Large intestine (tissue), 3 donors: ENCODE data around the gene CENPS. TPM values are rescaled to one million over a fixed set of nuclear protein-coding genes. Genes with fewer than 3 reads are reported as not detected.
"Not testable (repeated sequence)": the region's sequence is repeated elsewhere in the genome, so short reads cannot be mapped to it uniquely, and the experiment has no call there.

Source experiments
- DNase-seq, 2 donors: peaks; one replicate each; pipeline versions ENCODE4 v3.0.0 to v3.0.0-alpha.2; 2013
- H3K27ac ChIP-seq: one replicate; pipeline ENCODE4 v1.5.1; 2013; ENCODE audit warnings: low read length
- H3K27me3 ChIP-seq: 2 replicates; pipeline ENCODE4 v1.6.1; 2013; ENCODE audit warnings: low read length; ENCODE audit not compliant: control insufficient read depth, insufficient read depth
- H3K36me3 ChIP-seq: 2 replicates; pipeline ENCODE4 v1.6.1; 2013; ENCODE audit warnings: low read length; ENCODE audit not compliant: control insufficient read depth, insufficient read depth
- H3K4me1 ChIP-seq: one replicate; pipeline ENCODE4 v1.6.1; 2013; ENCODE audit warnings: low read length; ENCODE audit not compliant: control insufficient read depth, insufficient read depth
- H3K4me3 ChIP-seq: one replicate; pipeline ENCODE4 v1.5.1; 2013; ENCODE audit warnings: low read length
- H3K9me3 ChIP-seq: one replicate; pipeline ENCODE4 v1.6.1; 2013; ENCODE audit warnings: mild to moderate bottlenecking, low read depth, low read length, moderate library complexity; ENCODE audit not compliant: control insufficient read depth
- WGBS: methylation state at CpG from one replicate; pipeline ENCODE4 v1.1.5; 2013; ENCODE audit warnings: low lambda C conversion rate; ENCODE audit not compliant: insufficient coverage; 5-methylcytosine and 5-hydroxymethylcytosine counted together
- polyA plus RNA-seq: library from polyadenylated mRNA; unstranded; fragments of 120-200 nt; gene quantifications from one replicate; pipeline ENCODE4 v1.2.1, GENCODE V29; 2013

The CENPS gene
- polyA plus RNA-seq, 1 donor: 20.3 TPM

DNA sequence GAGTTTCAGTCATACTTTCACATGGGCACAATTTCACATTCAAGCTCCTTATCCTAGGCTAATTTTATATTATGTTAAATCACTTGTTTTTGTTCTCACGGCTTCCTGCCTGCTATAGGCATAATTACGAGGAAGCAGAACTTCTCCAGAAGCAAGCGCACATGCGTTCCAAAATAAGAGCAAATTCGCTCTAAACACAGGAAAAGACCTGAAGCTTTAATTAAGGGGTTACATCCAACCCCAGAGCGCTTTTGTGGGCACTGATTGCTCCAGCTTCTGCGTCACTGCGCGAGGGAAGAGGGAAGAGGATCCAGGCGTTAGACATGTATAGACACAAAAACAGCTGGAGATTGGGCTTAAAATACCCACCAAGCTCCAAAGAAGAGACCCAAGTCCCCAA, 19.5 kb downstream of the CENPS start, which contains the start of gene CORT:
TSS of gene CORT (plus strand) at position 281 of the 400 bp plus-strand sequence. CDS start 193 bp downstream, outside the sequence.
- Histone ChIP-seq H3K4me3 (no peak within 1 kb of the TSS), H3K36me3 (peaks cover 7% of the 10 kb centered on the region), H3K4me1 (no peaks in the 10 kb centered on the region), H3K27ac (no peak within 1 kb of the TSS), H3K9me3 (peaks cover 6% of the 10 kb centered on the region), H3K27me3 (no peaks in the 10 kb centered on the region)
- WGBS: 80% methylated on average over 1 of the region's 10 CpGs
- no peak for DNase-seq

DNA sequence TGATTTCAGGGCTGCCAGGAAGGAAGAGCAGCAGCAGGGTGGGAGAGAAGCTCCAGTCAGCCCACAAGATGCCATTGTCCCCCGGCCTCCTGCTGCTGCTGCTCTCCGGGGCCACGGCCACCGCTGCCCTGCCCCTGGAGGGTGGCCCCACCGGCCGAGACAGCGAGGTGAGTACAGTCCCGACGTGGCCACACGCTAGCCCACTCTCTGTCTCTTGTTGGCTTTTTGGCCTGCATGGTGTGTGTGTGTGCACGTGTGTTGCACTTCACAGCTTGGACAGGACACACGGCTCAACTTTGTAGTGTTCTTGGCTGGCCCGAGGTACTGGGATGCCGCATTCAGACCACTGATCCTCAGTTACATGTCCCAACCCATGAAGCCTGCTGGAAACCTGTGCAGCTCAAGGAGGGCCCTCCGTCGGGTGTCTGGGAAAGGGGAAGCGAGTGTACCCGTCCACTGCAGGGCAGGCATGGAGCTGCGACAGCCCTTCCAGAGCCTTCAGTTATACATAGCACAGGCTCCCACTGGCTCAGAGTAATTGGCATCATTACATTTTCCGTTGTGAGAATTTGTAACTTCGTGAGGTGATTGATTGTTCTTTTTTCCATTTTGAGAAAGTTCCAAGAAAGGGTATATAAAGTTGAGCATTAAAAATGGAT, 20.1 kb downstream of the CENPS start:
- Histone ChIP-seq H3K4me3 (no peak overlapping the region), H3K4me1 (no peaks in the 10 kb centered on the region), H3K27me3 (no peaks in the 10 kb centered on the region), H3K27ac (no peak overlapping the region), H3K9me3 (peaks cover 7% of the 10 kb centered on the region), H3K36me3 (peaks cover 2% of the 10 kb centered on the region)
- no peak for DNase-seq
- WGBS: no CpG with 5 or more reads among the region's 21 CpGs

DNA sequence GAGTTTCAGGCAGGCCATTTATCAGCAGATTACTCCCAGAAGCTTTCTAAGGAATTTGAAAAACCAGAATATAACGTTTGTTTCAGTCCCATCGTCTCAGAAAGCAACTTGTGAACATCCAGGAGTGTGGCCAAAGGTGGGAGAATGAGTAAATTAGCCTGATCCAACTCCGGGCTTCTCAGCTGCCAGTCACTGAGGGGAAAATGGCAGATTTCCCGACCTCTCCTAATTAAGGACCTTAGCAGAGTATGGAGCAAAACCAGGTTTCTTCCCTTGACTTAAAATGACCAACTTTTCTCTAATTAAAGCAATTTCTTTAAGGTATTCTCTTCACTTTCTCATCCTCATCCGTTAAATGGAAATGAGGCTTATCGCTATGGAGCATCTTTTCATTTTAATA, 20.6 kb downstream of the CENPS start:
- WGBS: 95% methylated on average over 2 of the region's 6 CpGs
- H3K27ac ChIP-seq: no peak overlapping the region
- H3K36me3 ChIP-seq: peaks cover 2% of the 10 kb centered on the region

DNA sequence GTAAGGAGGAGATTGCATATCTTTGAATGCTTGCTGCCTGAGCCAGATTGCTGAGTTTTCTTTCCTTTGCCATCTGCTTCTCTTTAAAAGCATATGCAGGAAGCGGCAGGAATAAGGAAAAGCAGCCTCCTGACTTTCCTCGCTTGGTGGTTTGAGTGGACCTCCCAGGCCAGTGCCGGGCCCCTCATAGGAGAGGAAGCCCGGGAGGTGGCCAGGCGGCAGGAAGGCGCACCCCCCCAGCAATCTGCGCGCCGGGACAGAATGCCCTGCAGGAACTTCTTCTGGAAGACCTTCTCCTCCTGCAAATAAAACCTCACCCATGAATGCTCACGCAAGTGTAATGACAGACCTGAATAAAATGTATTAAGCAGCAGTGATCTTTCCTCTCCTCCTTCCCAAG, 21.1 kb downstream of the CENPS start:
- Histone ChIP-seq H3K27ac (no peak overlapping the region), H3K4me1 (no peaks in the 10 kb centered on the region), H3K4me3 (no peak overlapping the region), H3K9me3 (peaks cover 7% of the 10 kb centered on the region), H3K27me3 (no peaks in the 10 kb centered on the region), H3K36me3 (peaks cover 2% of the 10 kb centered on the region)
- no CpG with 5 or more reads among the region's 10 CpGs for WGBS
- no peak for DNase-seq

More for the DNA sequence above, 20.6 kb downstream of the CENPS start:
- no peak overlapping the region for H3K4me3 ChIP-seq
- no peaks in the 10 kb centered on the region for H3K4me1 ChIP-seq
- DNase-seq: no peak
- no peaks in the 10 kb centered on the region for H3K27me3 ChIP-seq
- H3K9me3 ChIP-seq: peaks cover 7% of the 10 kb centered on the region

DNA sequence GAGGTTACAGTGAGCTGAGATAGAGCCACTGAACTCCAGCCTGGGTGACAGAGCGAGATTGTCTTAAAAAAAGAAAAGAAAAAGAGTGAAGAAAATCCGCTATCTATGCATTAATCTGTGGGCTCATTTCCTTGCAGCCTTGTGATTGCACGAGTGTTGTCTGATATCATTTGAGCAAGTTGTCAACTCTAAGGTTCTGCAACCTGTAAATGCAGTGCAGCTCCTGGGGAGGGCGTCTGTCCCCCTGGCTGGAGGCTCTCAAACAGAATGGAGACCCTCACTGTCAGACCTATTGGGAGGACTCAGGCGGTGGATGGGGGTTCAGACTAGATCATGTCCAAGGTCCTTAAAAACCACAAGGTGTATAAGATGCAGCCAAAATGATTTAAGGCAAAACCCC, 25.8 kb downstream of the CENPS start:
- no peak for DNase-seq
- no peak overlapping the region for H3K27ac ChIP-seq
- peaks cover 3% of the 10 kb centered on the region for H3K4me1 ChIP-seq
- no peak overlapping the region for H3K4me3 ChIP-seq
- peaks cover 7% of the 10 kb centered on the region for H3K9me3 ChIP-seq
- WGBS: no CpG with 5 or more reads among the region's 5 CpGs
- H3K27me3 ChIP-seq: no peaks in the 10 kb centered on the region
- H3K36me3 ChIP-seq: no peaks in the 10 kb centered on the region

DNA sequence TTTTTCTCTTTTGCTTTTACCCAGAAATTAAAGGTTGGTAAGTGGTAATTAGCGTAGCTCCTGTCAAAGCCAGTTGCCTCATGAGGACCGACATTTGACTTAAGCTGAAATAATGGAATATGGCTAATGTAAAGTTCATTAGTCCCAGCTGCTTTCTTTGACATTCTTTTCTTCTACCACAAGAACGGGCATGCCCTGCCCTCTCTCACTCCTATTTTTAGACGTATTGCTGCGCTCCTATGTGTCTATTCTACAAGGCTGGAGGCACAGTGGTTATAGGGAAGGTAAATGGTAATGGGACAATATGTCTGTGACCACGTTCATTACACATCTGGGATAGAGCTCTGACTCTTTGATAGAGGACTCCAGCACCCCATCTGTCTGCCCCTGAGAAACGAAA, 26.4 kb downstream of the CENPS start:
- Histone ChIP-seq H3K9me3 (peaks cover 7% of the 10 kb centered on the region), H3K4me3 (no peak overlapping the region), H3K27ac (no peak overlapping the region), H3K27me3 (no peaks in the 10 kb centered on the region), H3K36me3 (peaks cover 6% of the 10 kb centered on the region), H3K4me1 (peaks cover 3% of the 10 kb centered on the region)
- WGBS: no CpG with 5 or more reads among the region's 7 CpGs
- no peak for DNase-seq

DNA sequence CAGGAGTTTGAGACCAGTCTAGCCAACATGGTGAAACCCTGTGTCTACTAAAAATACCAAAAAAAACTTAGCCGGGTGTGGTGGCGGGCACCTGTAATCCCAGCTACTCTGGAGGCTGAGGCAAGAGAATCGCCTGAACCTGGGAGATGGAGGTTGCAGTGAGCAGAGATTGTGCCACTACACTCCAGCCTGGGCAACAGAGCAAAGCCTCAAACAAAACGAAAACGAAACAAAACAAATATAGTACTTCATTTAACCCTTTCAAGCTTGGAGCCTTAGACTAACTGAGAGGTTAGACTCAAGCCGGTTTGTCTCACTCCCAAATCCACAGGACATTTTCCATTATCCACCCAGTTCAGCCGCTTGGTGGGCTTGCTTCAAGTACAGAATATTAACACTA, 27.2 kb downstream of the CENPS start:
- not testable (repeated sequence) for H3K9me3 ChIP-seq, H3K4me3 ChIP-seq, H3K27ac ChIP-seq, DNase-seq, H3K4me1 ChIP-seq, H3K27me3 ChIP-seq
- H3K36me3 ChIP-seq: peaks cover 10% of the 10 kb centered on the region
- no CpG with 5 or more reads among the region's 7 CpGs for WGBS

DNA sequence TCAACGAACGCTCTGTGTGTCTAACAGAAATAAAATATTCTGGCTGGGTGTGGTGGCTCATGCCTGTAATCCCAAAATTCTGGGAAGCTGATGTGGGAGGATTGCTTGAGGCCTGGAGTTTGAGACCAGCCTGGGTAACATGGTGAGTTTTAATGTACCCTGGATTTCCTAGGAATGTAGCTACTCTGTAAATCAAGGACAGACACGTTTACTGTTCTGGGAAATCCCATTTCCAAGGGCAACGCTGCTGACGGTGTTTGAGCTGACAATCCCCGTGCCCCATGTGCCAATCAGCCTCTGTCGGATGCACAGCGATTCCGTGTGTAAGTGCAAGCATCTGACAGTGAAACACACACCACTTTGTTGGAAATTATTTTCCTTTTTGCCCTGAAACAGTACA, 27.6 kb downstream of the CENPS start:
- Histone ChIP-seq H3K27ac (no peak overlapping the region), H3K27me3 (no peaks in the 10 kb centered on the region), H3K4me3 (no peak overlapping the region), H3K4me1 (peaks cover 3% of the 10 kb centered on the region), H3K36me3 (peaks cover 14% of the 10 kb centered on the region), H3K9me3 (peaks cover 7% of the 10 kb centered on the region)
- DNase-seq: no peak
- WGBS: 100% methylated on average over 1 of the region's 9 CpGs

DNA sequence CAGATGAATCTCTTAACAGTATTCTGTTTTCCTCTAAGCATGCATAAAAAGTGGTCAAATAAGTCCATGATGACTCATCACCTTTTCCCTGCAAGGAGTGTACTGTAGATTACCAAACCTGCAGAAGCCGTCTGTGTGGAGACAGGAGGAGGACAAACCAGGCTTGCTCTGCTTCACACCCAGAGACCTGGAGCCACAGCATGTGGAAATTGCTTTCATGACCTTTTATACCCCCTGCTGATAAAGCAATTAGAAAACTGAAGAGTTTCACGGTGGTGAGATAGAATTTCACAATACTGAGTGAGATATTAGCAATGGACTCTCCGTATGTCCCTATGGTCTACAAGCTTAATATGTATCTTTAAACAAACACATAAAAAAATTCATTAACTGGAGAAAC, 29.0 kb downstream of the CENPS start:
- H3K4me3 ChIP-seq: no peak overlapping the region
- peak; percentile 87 to 89 for DNase-seq
- peak overlapping the region; percentile 63 for H3K27ac ChIP-seq
- H3K9me3 ChIP-seq: peaks cover 7% of the 10 kb centered on the region
- H3K4me1 ChIP-seq: peaks cover 3% of the 10 kb centered on the region
- no peaks in the 10 kb centered on the region for H3K27me3 ChIP-seq
- H3K36me3 ChIP-seq: peaks cover 21% of the 10 kb centered on the region
- WGBS: no CpG with 5 or more reads among the region's 3 CpGs

DNA sequence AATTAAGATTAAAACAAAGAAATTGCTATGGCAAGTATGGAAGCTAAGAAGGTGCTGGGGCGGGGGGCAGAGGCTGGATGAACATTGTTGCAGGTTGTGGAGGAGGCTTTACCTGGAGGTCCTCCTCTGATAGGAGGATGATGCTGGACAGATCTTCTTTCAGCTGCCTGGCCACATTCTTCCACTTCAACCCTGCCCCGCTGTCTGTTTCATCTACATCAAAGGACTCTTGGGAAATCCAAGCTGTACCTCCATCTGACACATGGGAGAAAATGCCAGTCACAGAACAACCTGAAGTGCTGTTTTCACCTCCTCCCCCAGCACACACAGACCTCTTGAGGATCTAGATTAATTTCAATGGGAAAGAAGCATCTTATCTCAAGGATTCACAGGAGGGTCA, 36.8 kb downstream of the CENPS start:
- Histone ChIP-seq H3K27ac (no peak overlapping the region), H3K4me1 (peaks cover 4% of the 10 kb centered on the region), H3K4me3 (no peak overlapping the region), H3K36me3 (peaks cover 60% of the 10 kb centered on the region), H3K27me3 (no peaks in the 10 kb centered on the region), H3K9me3 (no peaks in the 10 kb centered on the region)
- 100% methylated on average over 1 of the region's 2 CpGs for WGBS
- no peak for DNase-seq

DNA sequence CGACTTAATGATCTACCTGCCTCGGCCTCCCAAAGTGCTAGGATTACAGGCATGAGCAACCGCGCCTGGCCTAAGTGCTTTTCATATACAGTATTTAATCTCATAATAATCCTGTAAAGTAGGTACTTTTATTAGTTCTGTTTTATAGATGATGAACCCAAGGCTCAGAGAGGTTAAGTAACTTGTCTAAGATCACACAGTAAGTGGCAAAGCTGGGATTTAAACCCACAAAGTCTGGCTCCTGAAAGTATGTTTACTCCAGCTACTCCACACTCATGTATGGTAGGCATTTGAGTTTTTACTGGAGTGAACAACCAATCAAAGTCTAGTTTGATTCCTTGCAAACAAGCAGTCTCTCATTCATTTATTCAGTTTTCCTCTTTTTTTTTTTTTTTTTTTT, 39.8 kb downstream of the CENPS start:
- Histone ChIP-seq H3K4me3 (no peak overlapping the region), H3K27ac (no peak overlapping the region), H3K36me3 (peaks cover 38% of the 10 kb centered on the region), H3K27me3 (no peaks in the 10 kb centered on the region), H3K4me1 (peaks cover 6% of the 10 kb centered on the region), H3K9me3 (no peaks in the 10 kb centered on the region)
- no peak for DNase-seq
- WGBS: 96% methylated on average over 4 of the region's 4 CpGs
